ENCODE data around the gene SUN3.

DNA sequence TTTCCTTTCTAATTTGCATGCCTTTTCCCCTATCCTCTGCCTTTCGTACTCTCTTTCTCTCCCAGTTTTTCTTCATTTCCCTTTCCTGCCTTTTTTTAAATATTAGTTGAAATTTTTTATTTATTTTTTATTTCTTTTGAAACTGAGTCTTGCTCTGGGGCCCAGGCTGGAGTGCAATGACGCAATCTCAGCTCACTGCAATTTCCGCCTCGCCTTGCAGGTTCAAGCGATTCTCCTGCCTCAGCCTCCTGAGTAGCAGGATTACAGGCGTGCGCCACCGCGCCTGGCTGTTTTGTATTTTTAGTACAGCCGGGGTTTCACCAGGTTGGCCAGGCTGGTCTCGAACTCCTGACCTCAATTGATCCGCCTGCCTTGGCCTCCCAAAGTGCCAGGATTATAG, 29.5 kb downstream of the SUN3 start:
- TF ChIP-seq, protein P1, sequence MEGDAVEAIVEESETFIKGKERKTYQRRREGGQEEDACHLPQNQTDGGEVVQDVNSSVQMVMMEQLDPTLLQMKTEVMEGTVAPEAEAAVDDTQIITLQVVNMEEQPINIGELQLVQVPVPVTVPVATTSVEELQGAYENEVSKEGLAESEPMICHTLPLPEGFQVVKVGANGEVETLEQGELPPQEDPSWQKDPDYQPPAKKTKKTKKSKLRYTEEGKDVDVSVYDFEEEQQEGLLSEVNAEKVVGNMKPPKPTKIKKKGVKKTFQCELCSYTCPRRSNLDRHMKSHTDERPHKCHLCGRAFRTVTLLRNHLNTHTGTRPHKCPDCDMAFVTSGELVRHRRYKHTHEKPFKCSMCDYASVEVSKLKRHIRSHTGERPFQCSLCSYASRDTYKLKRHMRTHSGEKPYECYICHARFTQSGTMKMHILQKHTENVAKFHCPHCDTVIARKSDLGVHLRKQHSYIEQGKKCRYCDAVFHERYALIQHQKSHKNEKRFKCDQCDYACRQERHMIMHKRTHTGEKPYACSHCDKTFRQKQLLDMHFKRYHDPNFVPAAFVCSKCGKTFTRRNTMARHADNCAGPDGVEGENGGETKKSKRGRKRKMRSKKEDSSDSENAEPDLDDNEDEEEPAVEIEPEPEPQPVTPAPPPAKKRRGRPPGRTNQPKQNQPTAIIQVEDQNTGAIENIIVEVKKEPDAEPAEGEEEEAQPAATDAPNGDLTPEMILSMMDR (CRISPR knock-in tag; IDR thresholded peaks at IDR 0.05): no peak
- TF ChIP-seq ZIK1 (CRISPR knock-in tag; IDR thresholded peaks at IDR 0.05; ENCODE audit: borderline replicate concordance, low read depth) (no peak), TBP (CRISPR knock-in tag; IDR thresholded peaks at IDR 0.05) (no peak), HNRNPUL1 (IDR thresholded peaks at IDR 0.05; ENCODE audit: low read depth, low read length) (no peak), ADNP (CRISPR knock-in tag; IDR thresholded peaks at IDR 0.05) (no peak), SP1 (IDR thresholded peaks at IDR 0.05) (no peak), SP1 (CRISPR knock-in tag; IDR thresholded peaks at IDR 0.05) (no peak)
- TF ChIP-seq, protein P2, sequence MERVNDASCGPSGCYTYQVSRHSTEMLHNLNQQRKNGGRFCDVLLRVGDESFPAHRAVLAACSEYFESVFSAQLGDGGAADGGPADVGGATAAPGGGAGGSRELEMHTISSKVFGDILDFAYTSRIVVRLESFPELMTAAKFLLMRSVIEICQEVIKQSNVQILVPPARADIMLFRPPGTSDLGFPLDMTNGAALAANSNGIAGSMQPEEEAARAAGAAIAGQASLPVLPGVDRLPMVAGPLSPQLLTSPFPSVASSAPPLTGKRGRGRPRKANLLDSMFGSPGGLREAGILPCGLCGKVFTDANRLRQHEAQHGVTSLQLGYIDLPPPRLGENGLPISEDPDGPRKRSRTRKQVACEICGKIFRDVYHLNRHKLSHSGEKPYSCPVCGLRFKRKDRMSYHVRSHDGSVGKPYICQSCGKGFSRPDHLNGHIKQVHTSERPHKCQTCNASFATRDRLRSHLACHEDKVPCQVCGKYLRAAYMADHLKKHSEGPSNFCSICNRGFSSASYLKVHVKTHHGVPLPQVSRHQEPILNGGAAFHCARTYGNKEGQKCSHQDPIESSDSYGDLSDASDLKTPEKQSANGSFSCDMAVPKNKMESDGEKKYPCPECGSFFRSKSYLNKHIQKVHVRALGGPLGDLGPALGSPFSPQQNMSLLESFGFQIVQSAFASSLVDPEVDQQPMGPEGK (CRISPR knock-in tag; IDR thresholded peaks at IDR 0.05): no peak

Data from HepG2 (cell line).